Dedifferentiated amniotic fluid mesenchymal stem cell (primary cell): ENCODE data around the gene ABLIM1.
"Not testable (repeated sequence)": the region's sequence is repeated elsewhere in the genome, so short reads cannot be mapped to it uniquely, and the experiment has no call there.

Experiments used
- DNase-seq: peaks from one replicate; pipeline ENCODE4 v3.0.0-alpha.2; 2016; ENCODE audit errors: extremely low spot score

Gene ABLIM1

GRCh38 chr10:114658175-114658574 is at the start of gene ABLIM1:
Gene ABLIM1, minus strand, starts transcription at chr10:114658275. Its CDS starts 75 bp downstream, at chr10:114658200.
- no peak for DNase-seq

GRCh38 chr10:114706458-114707055 is 48.5 kb upstream of the ABLIM1 start:
- no peak for DNase-seq

GRCh38 chr10:114704679-114705078 is 46.6 kb upstream of the ABLIM1 start:
- no peak for DNase-seq

- DNase-seq: peak; percentile 20
Observed at GRCh38 chr10:114703377-114704107, 45.5 kb upstream of the ABLIM1 start.

GRCh38 chr10:114698271-114699061 is 40.4 kb upstream of the ABLIM1 start:
- DNase-seq: peak; percentile 64

- peak; percentile 24 for DNase-seq
Observed at GRCh38 chr10:114697061-114697598, 39.1 kb upstream of the ABLIM1 start.

- not testable (repeated sequence) for DNase-seq
Observed at GRCh38 chr10:114696301-114696700, 38.2 kb upstream of the ABLIM1 start.

- no peak for DNase-seq
Observed at GRCh38 chr10:114694752-114695151, 36.7 kb upstream of the ABLIM1 start.

GRCh38 chr10:114694062-114694461 is 36.0 kb upstream of the ABLIM1 start:
- DNase-seq: no peak

- peak; percentile 28 for DNase-seq
Observed at GRCh38 chr10:114691442-114691941, 33.4 kb upstream of the ABLIM1 start.

GRCh38 chr10:114688786-114689185 is 30.7 kb upstream of the ABLIM1 start:
- DNase-seq: no peak

GRCh38 chr10:114687459-114687858 is 29.4 kb upstream of the ABLIM1 start:
- DNase-seq: no peak

- DNase-seq: no peak
Observed at GRCh38 chr10:114686013-114686412, 27.9 kb upstream of the ABLIM1 start.

GRCh38 chr10:114685456-114685855 is 27.4 kb upstream of the ABLIM1 start:
- DNase-seq: no peak

- peak; percentile 86 for DNase-seq
Observed at GRCh38 chr10:114684822-114685209, 26.7 kb upstream of the ABLIM1 start.

GRCh38 chr10:114684084-114684821 is 26.2 kb upstream of the ABLIM1 start:
- DNase-seq: peak; percentile 63

GRCh38 chr10:114683593-114683992 is 25.5 kb upstream of the ABLIM1 start:
- no peak for DNase-seq

- DNase-seq: no peak
Observed at GRCh38 chr10:114683162-114683561, 25.1 kb upstream of the ABLIM1 start.

- no peak for DNase-seq
Observed at GRCh38 chr10:114682532-114682931, 24.5 kb upstream of the ABLIM1 start.

GRCh38 chr10:114682121-114682520 is 24.0 kb upstream of the ABLIM1 start:
- no peak for DNase-seq

- no peak for DNase-seq
Observed at GRCh38 chr10:114681542-114681941, 23.5 kb upstream of the ABLIM1 start.
